CD14-positive monocyte (primary cell): Measurements from ENCODE around the gene WHAMM. TPM values are rescaled to one million over a fixed set of nuclear protein-coding genes. Genes with fewer than 3 reads are reported as not detected.

ENCODE experiments used
- DNase-seq, 3 donors: peaks; one replicate each; pipeline ENCODE4 v3.0.0-alpha.2; 2011 to 2022
- H2AFZ ChIP-seq: 2 replicates; pipeline ENCODE4 v1.6.0; 2012; ENCODE audit warnings: mild to moderate bottlenecking, low read depth, low read length, inconsistent platforms; ENCODE audit not compliant: insufficient read depth, poor library complexity, severe bottlenecking
- H3K27ac ChIP-seq, 2 donors: 1 replicate in 1 of 2; 2 replicates in 1 of 2; pipeline ENCODE4 v1.5.1; 2012 to 2013; ENCODE audit warnings: low read length in 2 of 2, control low read depth in 1 of 2, inconsistent platforms in 1 of 2, low read depth in 1 of 2, mild to moderate bottlenecking in 1 of 2
- H3K27me3 ChIP-seq, 2 donors: one replicate each; pipeline versions ENCODE4 v1.6.0 to v1.6.1; 2011 to 2013; ENCODE audit warnings: low read length in 2 of 2; ENCODE audit not compliant: control insufficient read depth in 2 of 2, insufficient read depth in 2 of 2
- H3K36me3 ChIP-seq, 2 donors: replicated peaks in 1 of 2; 1 replicate in 1 of 2; 2 replicates in 1 of 2; pipeline versions ENCODE4 v1.5.1 to v1.6.1; 2012 to 2013; ENCODE audit warnings: low read length in 2 of 2, control low read depth in 1 of 2, inconsistent platforms in 1 of 2, mild to moderate bottlenecking in 1 of 2; ENCODE audit not compliant: insufficient read depth in 2 of 2, control insufficient read depth in 1 of 2
- H3K4me1 ChIP-seq, 2 donors: 1 replicate in 1 of 2; 2 replicates in 1 of 2; pipeline versions ENCODE4 v1.5.1 to v1.6.1; 2012 to 2013; ENCODE audit warnings: low read length in 2 of 2, control low read depth in 1 of 2, inconsistent platforms in 1 of 2, mild to moderate bottlenecking in 1 of 2, moderate library complexity in 1 of 2; ENCODE audit not compliant: insufficient read depth in 2 of 2, control insufficient read depth in 1 of 2
- H3K4me2 ChIP-seq: replicated peaks from 2 replicates; pipeline ENCODE3; 2012; ENCODE audit warnings: low read length, moderate library complexity, mild to moderate bottlenecking; ENCODE audit not compliant: poor library complexity, severe bottlenecking; ENCODE audit errors: extremely low read depth
- H3K4me3 ChIP-seq, 3 experiments: fragments of 200-600 bp in 1 of 3; sonication (generic) in 1 of 3; replicated peaks in 1 of 3; 1 replicate in 2 of 3; 2 replicates in 1 of 3; pipeline ENCODE4 v1.5.1; 2011 to 2013; ENCODE audit warnings: low read length in 3 of 3, mild to moderate bottlenecking in 3 of 3, control low read depth in 2 of 3, low read depth in 2 of 3, inconsistent platforms in 1 of 3, moderate library complexity in 1 of 3
- H3K79me2 ChIP-seq: 2 replicates; pipeline ENCODE4 v1.6.0; 2012; ENCODE audit warnings: mild to moderate bottlenecking, control low read depth, inconsistent platforms, low read length, moderate library complexity; ENCODE audit not compliant: insufficient read depth
- H3K9ac ChIP-seq: 2 replicates; pipeline ENCODE4 v1.6.0; 2017; ENCODE audit warnings: low read length, mild to moderate bottlenecking; ENCODE audit not compliant: insufficient read depth, poor library complexity, severe bottlenecking
- H3K9me3 ChIP-seq, 2 donors: replicated peaks in 1 of 2; 1 replicate in 1 of 2; 2 replicates in 1 of 2; pipeline versions ENCODE4 v1.5.1 to v1.6.1; 2012 to 2013; ENCODE audit warnings: low read length in 2 of 2, control low read depth in 1 of 2; ENCODE audit not compliant: control insufficient read depth in 1 of 2, insufficient read depth in 1 of 2
- H4K20me1 ChIP-seq: 2 replicates; pipeline ENCODE4 v1.6.0; 2012; ENCODE audit warnings: mild to moderate bottlenecking, low read length, control low read depth, moderate library complexity; ENCODE audit not compliant: insufficient read depth
- H3K27ac Mint-ChIP-seq, 7 donors: one replicate each; pipeline ENCODE4 v1.8.0; 2020; ENCODE audit warnings: mild to moderate bottlenecking in 7 of 7, mixed read lengths in 7 of 7, moderate library complexity in 6 of 7, inconsistent platforms in 2 of 7
- H3K27me3 Mint-ChIP-seq, 3 donors: one replicate each; pipeline ENCODE4 v1.8.0; 2021 to 2022; ENCODE audit warnings: low read depth in 3 of 3, mild to moderate bottlenecking in 3 of 3, mixed read lengths in 3 of 3, moderate library complexity in 3 of 3, inconsistent platforms in 1 of 3
- H3K36me3 Mint-ChIP-seq, 2 donors: one replicate each; pipeline ENCODE4 v1.8.0; 2020; ENCODE audit warnings: mixed read lengths in 2 of 2, inconsistent platforms in 1 of 2, mild to moderate bottlenecking in 1 of 2
- H3K4me1 Mint-ChIP-seq: one replicate; pipeline ENCODE4 v1.8.0; 2020; ENCODE audit warnings: mild to moderate bottlenecking, mixed read lengths
- H3K4me3 Mint-ChIP-seq, 2 donors: one replicate each; pipeline ENCODE4 v1.8.0; 2020; ENCODE audit warnings: mild to moderate bottlenecking in 2 of 2, mixed read lengths in 2 of 2, moderate library complexity in 1 of 2
- H3K9me3 Mint-ChIP-seq, 7 donors: one replicate each; pipeline ENCODE4 v1.8.0; 2020 to 2022; ENCODE audit warnings: mixed read lengths in 7 of 7, mild to moderate bottlenecking in 6 of 7, moderate library complexity in 6 of 7, inconsistent platforms in 2 of 7
- WGBS: methylation state at CpG from one replicate; pipeline ENCODE4 v1.1.5; 2013; ENCODE audit warnings: missing lambda C conversion rate; ENCODE audit not compliant: insufficient coverage; 5-methylcytosine and 5-hydroxymethylcytosine counted together
- intact Hi-C, 2 donors: fragments of 100-400 bp; cut with micrococcal nuclease; formaldehyde crosslinking; loops; one replicate each; pipeline versions ENCODE4 v1.15.0 to v1.15.1; 2023
- polyA plus RNA-seq, 3 donors: library from polyadenylated mRNA; depleted of rRNA in 1 of 3; unstranded in 2 of 3; stranded (reverse) in 1 of 3; fragments of 300-500 nt in 2 of 3; fragments of >200 nt in 1 of 3; fragmentation: Illumina TruSeq in 2 of 3; gene quantifications; 1 replicate in 2 of 3; 2 replicates in 1 of 3; pipeline ENCODE4 v1.2.3, GENCODE V29; 2012 to 2021
- TF ChIP-seq, protein P1 (sequence below): fragments of 200-600 bp; IDR thresholded peaks from one replicate; pipeline ENCODE4 v1.8.0; 2022; ENCODE audit warnings: antibody characterized with exemption, mild to moderate bottlenecking

The WHAMM gene
- polyA plus RNA-seq, 3 donors = 0.69 to 7.8 (median 0.92) TPM

DNA sequence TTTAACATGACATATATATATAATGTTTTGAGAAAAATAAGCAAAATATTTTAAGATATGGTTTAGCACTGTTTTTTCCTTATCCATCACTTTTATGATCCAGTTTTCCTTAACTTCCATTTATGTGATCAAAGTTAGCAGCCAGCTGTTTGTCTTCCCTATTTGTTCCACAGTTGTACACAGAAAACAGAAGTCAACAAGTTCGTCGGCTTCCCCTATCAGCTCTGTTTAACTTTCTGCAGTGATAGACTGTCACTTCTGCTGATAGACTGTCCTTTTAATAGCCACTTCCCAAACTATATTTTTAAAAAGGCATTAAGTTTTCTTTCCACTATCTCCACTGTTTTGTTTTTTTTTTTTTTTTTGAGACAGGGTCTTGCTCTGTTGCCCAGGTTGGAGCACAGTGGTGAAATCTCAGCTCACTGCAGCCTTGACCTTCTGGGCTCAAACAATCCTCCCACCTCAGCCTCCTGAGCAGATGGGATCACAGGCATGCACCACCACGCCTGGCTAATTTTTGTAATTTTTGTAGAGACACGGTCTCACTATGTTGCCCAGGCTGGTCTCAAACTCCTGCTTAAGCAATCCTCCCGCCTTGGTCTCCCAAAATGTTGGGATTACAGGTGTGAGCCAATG lies 10.8 kb upstream of the WHAMM start:
- no peaks in the 10 kb centered on the region for H3K36me3 Mint-ChIP-seq
- TF ChIP-seq, protein P1, sequence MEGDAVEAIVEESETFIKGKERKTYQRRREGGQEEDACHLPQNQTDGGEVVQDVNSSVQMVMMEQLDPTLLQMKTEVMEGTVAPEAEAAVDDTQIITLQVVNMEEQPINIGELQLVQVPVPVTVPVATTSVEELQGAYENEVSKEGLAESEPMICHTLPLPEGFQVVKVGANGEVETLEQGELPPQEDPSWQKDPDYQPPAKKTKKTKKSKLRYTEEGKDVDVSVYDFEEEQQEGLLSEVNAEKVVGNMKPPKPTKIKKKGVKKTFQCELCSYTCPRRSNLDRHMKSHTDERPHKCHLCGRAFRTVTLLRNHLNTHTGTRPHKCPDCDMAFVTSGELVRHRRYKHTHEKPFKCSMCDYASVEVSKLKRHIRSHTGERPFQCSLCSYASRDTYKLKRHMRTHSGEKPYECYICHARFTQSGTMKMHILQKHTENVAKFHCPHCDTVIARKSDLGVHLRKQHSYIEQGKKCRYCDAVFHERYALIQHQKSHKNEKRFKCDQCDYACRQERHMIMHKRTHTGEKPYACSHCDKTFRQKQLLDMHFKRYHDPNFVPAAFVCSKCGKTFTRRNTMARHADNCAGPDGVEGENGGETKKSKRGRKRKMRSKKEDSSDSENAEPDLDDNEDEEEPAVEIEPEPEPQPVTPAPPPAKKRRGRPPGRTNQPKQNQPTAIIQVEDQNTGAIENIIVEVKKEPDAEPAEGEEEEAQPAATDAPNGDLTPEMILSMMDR = no peak
- peak overlapping the region in 1 of 7 donors; percentile 43 for H3K27ac Mint-ChIP-seq
- H3K9me3 Mint-ChIP-seq = peaks cover 0 to 9% (median 6%) of the 10 kb centered on the region in 7 donors
- H4K20me1 ChIP-seq = no peaks in the 10 kb centered on the region
- H3K4me3 ChIP-seq = no peak overlapping the region
- H3K9me3 ChIP-seq = no peaks in the 10 kb centered on the region
- peaks cover 3 to 9% (median 7%) of the 10 kb centered on the region in 3 donors for H3K27me3 Mint-ChIP-seq
- no peaks in the 10 kb centered on the region for H3K36me3 ChIP-seq
- H3K79me2 ChIP-seq = no peaks in the 10 kb centered on the region
- H3K4me1 Mint-ChIP-seq = no peaks in the 10 kb centered on the region
- DNase-seq = no peak
- no peak overlapping the region for H3K9ac ChIP-seq
- no peak overlapping the region for H2AFZ ChIP-seq
- 66% methylated on average over 4 of the region's 5 CpGs for WGBS
- H3K4me1 ChIP-seq = no peaks in the 10 kb centered on the region
- peaks cover 0 to 3% of the 10 kb centered on the region in 2 donors for H3K27me3 ChIP-seq
- H3K4me3 Mint-ChIP-seq = peak overlapping the region in 1 of 2 donors; percentile 13
- no peak overlapping the region for H3K27ac ChIP-seq
- intact Hi-C loops = no loop called here
- no peak overlapping the region for H3K4me2 ChIP-seq

DNA sequence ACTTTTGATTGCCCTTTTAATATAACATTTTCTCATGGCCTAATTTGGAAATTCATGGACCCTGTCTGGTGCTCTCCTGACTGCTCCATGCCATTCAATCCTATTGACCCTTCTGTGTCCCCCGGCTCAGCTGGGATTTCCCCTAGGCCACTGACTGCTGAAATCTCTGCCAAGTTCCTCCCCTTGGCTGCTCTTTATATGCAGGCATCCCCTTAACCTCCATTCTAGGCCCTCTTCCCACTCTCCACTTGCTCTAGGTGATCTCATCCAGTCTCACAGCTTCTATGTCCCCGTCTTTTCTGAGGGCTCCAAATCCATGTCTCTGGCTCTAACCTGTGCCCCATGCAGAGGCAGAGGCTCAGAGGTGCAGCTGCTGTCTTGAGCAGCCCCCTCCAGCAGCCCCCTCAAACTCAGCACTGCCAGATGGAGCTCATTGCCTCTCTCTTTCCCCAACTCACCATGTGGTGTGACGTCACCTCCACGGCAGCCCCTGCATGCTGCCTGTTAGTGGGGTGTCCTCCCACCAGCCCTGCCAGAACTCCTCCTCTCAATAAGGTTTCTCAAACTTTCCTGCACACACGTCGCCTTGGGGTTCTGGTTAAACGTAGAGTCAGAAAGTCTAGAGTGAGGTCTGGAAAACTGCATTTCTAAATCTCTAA lies 10.1 kb upstream of the WHAMM start:
- no peak overlapping the region for H3K27ac ChIP-seq
- peaks cover 4 to 9% (median 7%) of the 10 kb centered on the region in 3 donors for H3K27me3 Mint-ChIP-seq
- H3K4me1 Mint-ChIP-seq = no peaks in the 10 kb centered on the region
- H3K9me3 Mint-ChIP-seq = peaks cover 0 to 6% (median 3%) of the 10 kb centered on the region in 7 donors
- H3K36me3 Mint-ChIP-seq = no peaks in the 10 kb centered on the region
- no peaks in the 10 kb centered on the region for H3K79me2 ChIP-seq
- H3K4me3 ChIP-seq = no peak overlapping the region
- no peaks in the 10 kb centered on the region for H3K9me3 ChIP-seq
- intact Hi-C loops = no loop called here
- TF ChIP-seq, protein P1 = no peak
- no peak overlapping the region for H2AFZ ChIP-seq
- no peak overlapping the region for H3K4me3 Mint-ChIP-seq
- no peak overlapping the region for H3K4me2 ChIP-seq
- H3K4me1 ChIP-seq = no peaks in the 10 kb centered on the region
- H3K9ac ChIP-seq = no peak overlapping the region
- H3K36me3 ChIP-seq = no peaks in the 10 kb centered on the region
- no peak overlapping the region for H3K27ac Mint-ChIP-seq
- H3K27me3 ChIP-seq = peaks cover 0 to 3% of the 10 kb centered on the region in 2 donors
- H4K20me1 ChIP-seq = no peaks in the 10 kb centered on the region
- WGBS = 80% methylated on average over 4 of the region's 7 CpGs
- DNase-seq = no peak
